HEK293 (cell line): ENCODE results near the gene GOLT1B.

Experiments used
- CTCF ChIA-PET: fragments of 350-600 bp; formaldehyde crosslinking; extraction: SDS; loops from one replicate; lab custom pipeline; 2021; ENCODE audit warnings: antibody characterized with exemption; lab: Yijun Ruan, JAX
- POLR2A ChIA-PET: fragments of 300-600 bp; formaldehyde crosslinking; extraction: SDS; loops from one replicate; lab custom pipeline; 2020; ENCODE audit warnings: antibody characterized with exemption, inconsistent platforms; lab: Yijun Ruan, JAX
- H3K27ac ChIP-seq: fragments of 200-500 bp; sonication (Bioruptor generic); 2 replicates; pipeline ENCODE4 v1.5.1; 2014; ENCODE audit warnings: low read depth, low read length, control low read depth, inconsistent platforms; ENCODE audit errors: extremely low read depth
- H3K36me3 ChIP-seq, 2 experiments: fragments of 200-500 bp in 1 of 2; sonication (Bioruptor generic) in 1 of 2; 1 replicate in 1 of 2; 2 replicates in 1 of 2; pipeline ENCODE4 v1.5.1; 2014 to 2017; ENCODE audit warnings: inconsistent platforms in 2 of 2, low read length in 2 of 2; ENCODE audit not compliant: control insufficient read depth in 2 of 2, insufficient read depth in 1 of 2
- H3K4me1 ChIP-seq: fragments of 200-500 bp; sonication (Bioruptor generic); 2 replicates; pipeline ENCODE4 v1.5.1; 2014; ENCODE audit warnings: mild to moderate bottlenecking, low read length, inconsistent platforms; ENCODE audit not compliant: control insufficient read depth, insufficient read depth
- H3K4me3 ChIP-seq: 2 replicates; pipeline ENCODE4 v1.5.1; 2011; ENCODE audit warnings: low read depth, mild to moderate bottlenecking, control low read depth, low read length, moderate library complexity
- H3K9me3 ChIP-seq: fragments of 200-500 bp; sonication (Bioruptor generic); 2 replicates; pipeline ENCODE4 v1.5.1; 2014; ENCODE audit warnings: low read depth, low read length, inconsistent platforms; ENCODE audit not compliant: control insufficient read depth, insufficient read depth
- EGR2 ChIP-seq: fragments of 450-650 bp; formaldehyde crosslinking; IDR thresholded peaks from 2 replicates; pipeline ENCODE4 v1.5.1; 2016; ENCODE audit warnings: low read depth, missing biosample characterization, missing genetic modification characterization
- KLF1 ChIP-seq: fragments of 450-650 bp; formaldehyde crosslinking; IDR thresholded peaks from 2 replicates; pipeline ENCODE4 v1.5.1; 2016; ENCODE audit warnings: missing biosample characterization, missing genetic modification characterization
- SETDB1 ChIP-seq: IDR thresholded peaks from one replicate; pipeline ENCODE4 v1.6.1; 2017; ENCODE audit warnings: mild to moderate bottlenecking, low read length, moderate library complexity, mixed read lengths; ENCODE audit not compliant: insufficient read length
- SP3 ChIP-seq: fragments of 450-650 bp; formaldehyde crosslinking; IDR thresholded peaks from 2 replicates; pipeline ENCODE4 v1.5.1; 2016; ENCODE audit warnings: missing biosample characterization, missing genetic modification characterization
- ZBTB20 ChIP-seq: fragments of 450-650 bp; formaldehyde crosslinking; IDR thresholded peaks from 2 replicates; pipeline ENCODE4 v1.5.1; 2016; ENCODE audit warnings: missing biosample characterization, missing genetic modification characterization
- ZFP3 ChIP-seq: fragments of 450-650 bp; formaldehyde crosslinking; IDR thresholded peaks from 2 replicates; pipeline ENCODE4 v1.5.1; 2016; ENCODE audit warnings: low read depth, missing biosample characterization, missing genetic modification characterization
- ZFP41 ChIP-seq: fragments of 450-650 bp; formaldehyde crosslinking; IDR thresholded peaks from 2 replicates; pipeline ENCODE4 v1.5.1; 2016; ENCODE audit warnings: missing biosample characterization, missing genetic modification characterization, borderline replicate concordance
- ZNF112 ChIP-seq: fragments of 450-650 bp; formaldehyde crosslinking; IDR thresholded peaks from 2 replicates; pipeline ENCODE4 v1.5.0; 2017; ENCODE audit warnings: missing biosample characterization, missing genetic modification characterization
- ZNF169 ChIP-seq: fragments of 450-650 bp; formaldehyde crosslinking; IDR thresholded peaks from 2 replicates; pipeline ENCODE4 v1.5.1; 2016; ENCODE audit warnings: missing biosample characterization, missing genetic modification characterization
- ZNF2 ChIP-seq: fragments of 450-650 bp; formaldehyde crosslinking; IDR thresholded peaks from 2 replicates; pipeline ENCODE4 v1.5.1; 2016; ENCODE audit warnings: missing biosample characterization, missing genetic modification characterization
- ZNF335 ChIP-seq: fragments of 450-650 bp; formaldehyde crosslinking; conservative IDR thresholded peaks from 2 replicates; pipeline ENCODE4 v1.5.1; 2016; ENCODE audit warnings: missing biosample characterization, missing genetic modification characterization
- ZNF677 ChIP-seq: fragments of 450-650 bp; IDR thresholded peaks from 2 replicates; pipeline ENCODE4 v1.5.0; 2018; ENCODE audit warnings: missing biosample characterization, mild to moderate bottlenecking, missing genetic modification characterization, moderate library complexity
- TF ChIP-seq, protein P1 (sequence below): fragments of 450-650 bp; formaldehyde crosslinking; optimal IDR thresholded peaks from 2 replicates; pipeline ENCODE3; 2016; ENCODE audit warnings: missing biosample characterization, mild to moderate bottlenecking, missing genetic modification characterization
- TF ChIP-seq, protein P2 (sequence below): fragments of 450-650 bp; formaldehyde crosslinking; IDR thresholded peaks from 2 replicates; pipeline ENCODE4 v1.5.1; 2016; ENCODE audit warnings: missing biosample characterization, missing genetic modification characterization
- TF ChIP-seq, protein P3 (sequence below): fragments of 450-650 bp; formaldehyde crosslinking; IDR thresholded peaks from 2 replicates; pipeline ENCODE4 v1.5.1; 2016; ENCODE audit warnings: missing biosample characterization, missing genetic modification characterization

Gene GOLT1B

DNA sequence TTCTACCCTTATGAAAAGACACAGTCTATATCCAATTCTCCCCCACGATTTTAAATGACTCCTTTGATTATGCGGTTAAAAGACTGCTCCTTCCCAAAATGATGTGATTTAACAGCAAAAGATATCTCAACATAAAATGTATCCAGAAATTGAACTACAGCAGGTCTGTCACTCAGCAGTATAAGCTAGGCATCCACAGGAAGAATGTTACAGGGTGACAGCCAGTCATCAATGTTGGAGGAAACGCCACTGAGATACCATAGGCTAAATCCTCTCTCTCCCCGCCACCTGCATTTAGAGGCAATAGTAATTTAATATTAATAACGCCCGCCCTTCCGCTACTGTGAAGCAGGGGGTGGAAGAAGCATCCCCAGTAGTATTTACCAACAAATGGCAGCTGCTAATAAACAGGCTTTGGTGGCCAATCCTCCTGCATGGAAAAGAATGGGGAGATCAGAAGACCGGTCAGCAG lies 767 bp upstream of the GOLT1B start:
- Histone ChIP-seq H3K9me3 (no peaks in the 10 kb centered on the region), H3K4me3 (peak overlapping the region; percentile 44), H3K36me3 (peaks cover 8 to 34% of the 10 kb centered on the region in 2 experiments; a peak in 2 of 3 replicates), H3K4me1 (peaks cover 11% of the 10 kb centered on the region), H3K27ac (peak overlapping the region; percentile 67; the same call in 1 of the 2 replicates)
- CTCF ChIA-PET = interaction anchor here (1.0 kb wide), 1 partner anchor 252 kb away, joined by 5 read pairs; no protein-coding TSS in a partner anchor
- POLR2A ChIA-PET = interaction anchor here (1.0 to 2.1 kb wide), 6 partner anchors 26 to 166 kb away, joined by 3 to 13 read pairs (median 4); partner anchors contain the start of genes LDHB, PYROXD1 and SPX
- TF ChIP-seq ZNF335 (tag by site-specific recombination) (peak; percentile 6), ZNF169 (tag by site-specific recombination) (no peak)

DNA sequence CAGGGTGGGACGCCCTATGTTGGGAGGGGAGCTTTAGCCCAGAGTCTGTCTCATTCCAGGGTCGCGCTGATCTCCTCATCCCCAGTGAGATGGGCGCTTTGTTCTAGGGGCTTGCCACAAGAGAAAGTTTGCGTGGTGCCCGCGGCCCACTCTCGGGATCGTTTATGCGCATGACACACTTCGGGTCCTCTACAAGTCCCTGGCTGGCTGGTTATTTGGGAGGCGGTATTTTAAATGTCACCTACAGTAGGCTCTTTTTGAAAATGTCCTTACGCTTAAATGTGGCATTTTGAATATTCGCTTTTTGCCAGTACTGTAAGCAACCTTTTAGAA lies 541 bp downstream of the GOLT1B start:
- peaks cover 5 to 21% of the 10 kb centered on the region in 2 experiments; a peak in 2 of 3 replicates for H3K36me3 ChIP-seq
- H3K4me3 ChIP-seq = peak overlapping the region; percentile 85
- TF ChIP-seq ZNF677 (tag by site-specific recombination) = no peak
- TF ChIP-seq ZNF335 (tag by site-specific recombination) = peak; percentile 98
- TF ChIP-seq, protein P1, sequence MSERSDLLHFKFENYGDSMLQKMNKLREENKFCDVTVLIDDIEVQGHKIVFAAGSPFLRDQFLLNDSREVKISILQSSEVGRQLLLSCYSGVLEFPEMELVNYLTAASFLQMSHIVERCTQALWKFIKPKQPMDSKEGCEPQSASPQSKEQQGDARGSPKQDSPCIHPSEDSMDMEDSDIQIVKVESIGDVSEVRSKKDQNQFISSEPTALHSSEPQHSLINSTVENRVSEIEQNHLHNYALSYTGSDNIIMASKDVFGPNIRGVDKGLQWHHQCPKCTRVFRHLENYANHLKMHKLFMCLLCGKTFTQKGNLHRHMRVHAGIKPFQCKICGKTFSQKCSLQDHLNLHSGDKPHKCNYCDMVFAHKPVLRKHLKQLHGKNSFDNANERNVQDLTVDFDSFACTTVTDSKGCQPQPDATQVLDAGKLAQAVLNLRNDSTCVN (tag by site-specific recombination) = peak; percentile 22
- no peak for TF ChIP-seq ZNF2 (tag by site-specific recombination)
- no peak for TF ChIP-seq KLF1 (tag by site-specific recombination)
- TF ChIP-seq, protein P2, sequence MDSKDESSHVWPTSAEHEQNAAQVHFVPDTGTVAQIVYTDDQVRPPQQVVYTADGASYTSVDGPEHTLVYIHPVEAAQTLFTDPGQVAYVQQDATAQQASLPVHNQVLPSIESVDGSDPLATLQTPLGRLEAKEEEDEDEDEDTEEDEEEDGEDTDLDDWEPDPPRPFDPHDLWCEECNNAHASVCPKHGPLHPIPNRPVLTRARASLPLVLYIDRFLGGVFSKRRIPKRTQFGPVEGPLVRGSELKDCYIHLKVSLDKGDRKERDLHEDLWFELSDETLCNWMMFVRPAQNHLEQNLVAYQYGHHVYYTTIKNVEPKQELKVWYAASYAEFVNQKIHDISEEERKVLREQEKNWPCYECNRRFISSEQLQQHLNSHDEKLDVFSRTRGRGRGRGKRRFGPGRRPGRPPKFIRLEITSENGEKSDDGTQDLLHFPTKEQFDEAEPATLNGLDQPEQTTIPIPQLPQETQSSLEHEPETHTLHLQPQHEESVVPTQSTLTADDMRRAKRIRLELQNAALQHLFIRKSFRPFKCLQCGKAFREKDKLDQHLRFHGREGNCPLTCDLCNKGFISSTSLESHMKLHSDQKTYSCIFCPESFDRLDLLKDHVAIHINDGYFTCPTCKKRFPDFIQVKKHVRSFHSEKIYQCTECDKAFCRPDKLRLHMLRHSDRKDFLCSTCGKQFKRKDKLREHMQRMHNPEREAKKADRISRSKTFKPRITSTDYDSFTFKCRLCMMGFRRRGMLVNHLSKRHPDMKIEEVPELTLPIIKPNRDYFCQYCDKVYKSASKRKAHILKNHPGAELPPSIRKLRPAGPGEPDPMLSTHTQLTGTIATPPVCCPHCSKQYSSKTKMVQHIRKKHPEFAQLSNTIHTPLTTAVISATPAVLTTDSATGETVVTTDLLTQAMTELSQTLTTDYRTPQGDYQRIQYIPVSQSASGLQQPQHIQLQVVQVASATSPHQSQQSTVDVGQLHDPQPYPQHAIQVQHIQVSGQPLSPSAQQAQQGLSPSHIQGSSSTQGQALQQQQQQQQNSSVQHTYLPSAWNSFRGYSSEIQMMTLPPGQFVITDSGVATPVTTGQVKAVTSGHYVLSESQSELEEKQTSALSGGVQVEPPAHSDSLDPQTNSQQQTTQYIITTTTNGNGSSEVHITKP (tag by site-specific recombination) = peak; percentile 29; the same call in 1 of the 2 replicates
- TF ChIP-seq ZBTB20 = peak; percentile 50; the same call in 1 of the 2 replicates
- no peaks in the 10 kb centered on the region for H3K9me3 ChIP-seq
- H3K27ac ChIP-seq = peak overlapping the region; percentile 81
- ChIA-PET CTCF (interaction anchor here (1.0 kb wide), 1 partner anchor 253 kb away, joined by 5 read pairs; no protein-coding TSS in a partner anchor), POLR2A (interaction anchor here (1.1 to 2.1 kb wide), 8 partner anchors 9 to 165 kb away, joined by 3 to 13 read pairs (median 5); partner anchors contain the start of genes LDHB, PYROXD1 and SPX)
- peaks cover 11% of the 10 kb centered on the region for H3K4me1 ChIP-seq

DNA sequence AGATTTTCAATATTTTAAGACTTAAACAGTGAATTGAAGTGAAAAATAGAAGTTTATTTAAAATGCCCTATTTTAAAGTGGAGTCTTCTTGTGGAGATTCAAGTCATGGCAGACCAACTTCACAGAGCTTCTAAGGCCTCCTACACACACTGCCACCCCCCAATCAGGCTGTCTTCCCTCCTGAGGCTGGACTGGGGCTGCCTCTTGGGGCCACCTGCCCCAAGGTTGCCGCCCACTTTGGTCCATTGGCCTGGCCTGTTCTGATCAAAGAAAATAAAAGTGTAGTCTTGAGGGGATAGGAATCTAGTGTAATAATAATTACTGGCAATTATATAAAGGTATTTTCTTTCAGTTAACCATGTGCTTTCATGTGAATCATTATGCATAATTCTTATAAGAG lies 1.3 kb downstream of the GOLT1B start:
- H3K27ac ChIP-seq = no peak overlapping the region

More for the DNA sequence above, 1.3 kb downstream of the GOLT1B start:
- TF ChIP-seq ZNF112 (tag by site-specific recombination) (no peak), SETDB1 (no peak), SP3 (no peak), ZFP41 (tag by site-specific recombination) (no peak), ZFP3 (tag by site-specific recombination) (no peak), EGR2 (no peak)
- TF ChIP-seq, protein P3, sequence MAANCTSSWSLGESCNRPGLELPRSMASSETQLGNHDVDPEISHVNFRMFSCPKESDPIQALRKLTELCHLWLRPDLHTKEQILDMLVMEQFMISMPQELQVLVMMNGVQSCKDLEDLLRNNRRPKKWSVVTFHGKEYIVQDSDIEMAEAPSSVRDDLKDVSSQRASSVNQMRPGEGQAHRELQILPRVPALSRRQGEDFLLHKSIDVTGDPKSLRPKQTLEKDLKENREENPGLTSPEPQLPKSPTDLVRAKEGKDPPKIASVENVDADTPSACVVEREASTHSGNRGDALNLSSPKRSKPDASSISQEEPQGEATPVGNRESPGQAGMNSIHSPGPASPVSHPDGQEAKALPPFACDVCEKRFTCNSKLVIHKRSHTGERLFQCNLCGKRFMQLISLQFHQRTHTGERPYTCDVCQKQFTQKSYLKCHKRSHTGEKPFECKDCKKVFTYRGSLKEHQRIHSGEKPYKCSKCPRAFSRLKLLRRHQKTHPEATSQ (tag by site-specific recombination) = no peak
- Histone ChIP-seq H3K4me3 (peak overlapping the region; percentile 85), H3K4me1 (peaks cover 11% of the 10 kb centered on the region), H3K36me3 (peaks cover 5 to 18% of the 10 kb centered on the region in 2 experiments; a peak in 2 of 3 replicates), H3K9me3 (no peaks in the 10 kb centered on the region)
- ChIA-PET POLR2A (interaction anchor here (1.2 kb wide), 1 partner anchor 65 kb away, joined by 3 read pairs; the partner anchor contains the start of gene PYROXD1), CTCF (no interaction called here)
